Activated CD8-positive, alpha-beta memory T cell treated with anti-CD3 and anti-CD28 coated beads, Interleukin-2, amount 50 U/mL, for 48 hours (primary cell): Measurements from ENCODE around the gene ERBB2.

ENCODE experiments used
- DNase-seq: peaks from one replicate; pipeline ENCODE4 v3.0.0-alpha.2; 2020

The ERBB2 gene

DNA sequence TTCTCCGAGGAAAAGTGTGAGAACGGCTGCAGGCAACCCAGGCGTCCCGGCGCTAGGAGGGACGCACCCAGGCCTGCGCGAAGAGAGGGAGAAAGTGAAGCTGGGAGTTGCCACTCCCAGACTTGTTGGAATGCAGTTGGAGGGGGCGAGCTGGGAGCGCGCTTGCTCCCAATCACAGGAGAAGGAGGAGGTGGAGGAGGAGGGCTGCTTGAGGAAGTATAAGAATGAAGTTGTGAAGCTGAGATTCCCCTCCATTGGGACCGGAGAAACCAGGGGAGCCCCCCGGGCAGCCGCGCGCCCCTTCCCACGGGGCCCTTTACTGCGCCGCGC, at the start of gene ERBB2:
ERBB2 (plus strand) TSS at position 247 of the 330 bp plus-strand sequence. CDS start 175 bp downstream, outside the sequence.
- no peak for DNase-seq

DNA sequence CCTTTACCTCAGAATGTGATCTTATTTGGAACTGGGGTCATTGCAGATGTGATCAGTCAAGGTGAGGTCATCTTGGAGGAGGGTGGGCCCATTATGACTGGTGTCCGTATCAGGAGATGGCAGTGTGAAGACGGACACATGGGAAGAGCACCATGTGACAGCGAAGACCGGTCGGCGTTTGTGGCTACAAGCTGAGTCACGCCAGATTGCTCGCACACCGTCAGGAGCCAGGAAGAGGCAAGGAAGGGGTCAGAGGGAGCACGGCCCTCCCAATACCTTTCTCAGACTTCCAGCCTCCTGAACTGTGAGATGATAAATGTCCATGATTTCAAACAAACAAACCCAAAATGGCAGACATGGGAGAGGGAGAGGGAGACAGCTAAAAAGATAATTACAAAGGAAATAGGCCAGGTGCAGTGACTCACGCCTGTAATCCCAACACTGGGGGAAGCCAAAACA, 49.7 kb upstream of the ERBB2 start:
- no peak for DNase-seq

DNA sequence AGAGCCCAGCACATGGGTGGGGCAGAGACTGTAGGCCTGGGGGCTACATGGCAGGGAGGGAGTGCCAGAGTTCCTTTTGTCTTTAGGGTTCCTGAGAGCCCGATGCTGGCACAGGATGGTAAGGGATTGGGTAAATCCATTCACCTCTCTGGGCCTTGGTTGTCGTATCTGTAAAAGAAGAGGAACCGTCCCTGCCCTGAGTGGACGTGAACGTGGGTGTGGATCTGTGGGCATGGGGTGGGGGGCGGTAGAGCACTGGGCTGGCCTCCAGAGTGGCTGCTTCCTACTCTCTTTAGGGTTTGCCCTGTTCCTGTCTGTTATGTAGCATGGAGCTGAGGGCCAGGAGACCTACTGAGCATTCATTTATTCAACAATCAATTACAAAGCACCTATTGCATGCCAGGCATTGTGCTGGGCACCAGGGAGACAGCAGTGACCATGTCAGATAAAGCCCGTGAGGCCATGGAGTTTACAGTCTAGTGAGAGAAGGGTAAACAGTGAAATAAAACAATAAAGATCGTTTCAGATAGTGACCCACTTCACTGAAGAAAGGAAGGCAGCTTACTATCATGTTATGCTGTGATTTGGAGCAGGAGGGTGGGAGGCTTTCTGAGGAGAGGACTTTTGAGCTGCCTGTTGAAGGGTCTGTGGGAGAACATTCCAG, 47.8 kb upstream of the ERBB2 start:
- no peak for DNase-seq

DNA sequence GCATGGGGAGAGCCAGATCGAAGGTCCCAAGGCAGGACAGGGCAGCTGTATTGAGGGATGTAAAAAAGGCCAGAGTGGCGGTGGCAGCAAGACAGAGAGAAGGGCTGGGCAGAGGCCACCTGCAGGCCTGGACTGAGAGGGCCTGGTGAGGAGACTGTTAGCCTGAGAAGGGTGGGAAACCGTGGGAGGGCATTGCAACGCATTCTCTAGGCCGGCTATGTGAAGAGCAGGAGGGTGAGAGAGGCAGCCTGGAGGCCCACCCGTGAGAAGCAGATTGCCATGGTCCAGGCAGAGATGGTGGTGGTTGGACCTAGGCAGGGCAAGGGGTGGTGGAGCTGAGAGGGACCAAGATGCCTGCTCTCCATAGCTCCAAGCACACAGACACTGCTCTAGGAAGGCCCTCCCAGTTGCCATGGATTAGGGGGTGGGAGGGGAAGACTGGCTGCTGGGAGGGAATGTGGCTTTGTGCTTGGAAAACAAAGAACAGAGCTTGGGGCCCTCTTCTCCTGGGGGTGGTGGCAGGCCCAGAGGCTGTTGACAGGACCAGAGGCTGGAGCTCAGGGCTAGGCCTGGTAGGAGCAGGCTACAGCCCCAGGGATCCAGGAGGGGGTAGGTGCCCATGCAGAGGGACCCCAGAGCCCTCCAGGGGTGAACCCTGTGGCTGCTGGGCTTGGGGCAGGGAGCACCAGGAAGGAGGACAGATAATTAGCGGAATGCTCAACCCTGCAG, 47.1 kb upstream of the ERBB2 start:
- no peak for DNase-seq

DNA sequence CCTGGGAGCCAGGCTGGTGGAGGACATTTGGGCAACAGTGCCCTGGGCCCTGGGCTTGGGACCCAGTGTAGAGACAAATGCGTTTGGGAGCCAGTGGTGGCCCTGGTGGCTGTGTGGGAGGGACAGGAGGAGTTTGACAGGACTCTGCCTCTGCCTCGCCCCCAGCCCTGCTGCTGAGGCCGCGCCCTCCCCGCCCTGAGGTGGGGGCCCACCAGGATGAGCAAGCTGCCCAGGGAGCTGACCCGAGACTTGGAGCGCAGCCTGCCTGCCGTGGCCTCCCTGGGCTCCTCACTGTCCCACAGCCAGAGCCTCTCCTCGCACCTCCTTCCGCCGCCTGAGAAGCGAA, 46.6 kb upstream of the ERBB2 start:
- DNase-seq: no peak

DNA sequence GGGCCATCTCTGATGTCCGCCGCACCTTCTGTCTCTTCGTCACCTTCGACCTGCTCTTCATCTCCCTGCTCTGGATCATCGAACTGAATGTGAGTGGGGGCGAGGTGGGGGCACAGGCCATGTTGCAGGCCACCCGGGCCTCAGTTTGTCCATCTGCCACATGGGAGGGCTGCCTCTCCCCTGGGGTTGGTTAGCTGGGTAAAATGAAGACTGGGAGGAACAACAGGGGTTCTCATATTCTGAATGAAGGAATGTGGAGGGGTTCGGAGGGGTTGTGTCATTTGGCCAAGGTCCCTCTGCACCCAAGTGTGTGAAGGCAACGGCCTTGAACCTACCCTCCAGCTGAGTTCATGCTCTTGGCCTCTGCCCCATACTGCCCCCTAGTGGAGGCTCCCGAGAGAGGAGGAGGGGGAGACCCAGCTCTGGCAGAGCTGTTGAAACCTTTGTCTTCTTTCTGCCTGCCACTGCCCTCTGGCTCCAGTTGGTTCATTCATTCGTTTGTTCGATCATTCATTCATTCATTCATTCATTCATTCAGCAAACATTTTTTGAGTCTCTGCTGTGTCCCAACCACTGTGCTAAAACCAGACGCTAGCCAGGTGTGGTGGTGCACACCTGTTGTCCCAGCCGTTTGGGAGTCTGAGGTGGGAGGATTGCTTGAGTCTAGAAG, 46.1 kb upstream of the ERBB2 start:
- DNase-seq: peak; percentile 97

DNA sequence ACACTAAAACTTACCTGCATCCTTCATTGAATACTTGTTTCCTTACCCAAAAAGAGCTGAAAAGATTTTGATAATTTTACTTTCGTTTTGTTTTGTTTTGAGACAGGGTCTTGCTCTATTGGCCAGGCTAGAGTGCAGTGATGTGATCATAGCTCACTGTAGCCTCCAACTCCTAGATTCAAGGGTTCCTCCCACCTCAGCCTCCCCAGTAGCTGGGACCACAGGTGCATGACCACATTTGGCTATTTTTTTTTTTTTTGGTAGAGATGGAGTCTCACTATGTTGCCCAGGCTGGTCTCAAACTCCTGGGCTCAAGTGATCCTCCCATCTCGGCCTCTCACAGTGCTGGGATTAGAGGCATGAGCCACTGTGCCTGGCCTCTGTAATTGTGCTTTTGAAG, 44.8 kb upstream of the ERBB2 start:
- DNase-seq: no peak

DNA sequence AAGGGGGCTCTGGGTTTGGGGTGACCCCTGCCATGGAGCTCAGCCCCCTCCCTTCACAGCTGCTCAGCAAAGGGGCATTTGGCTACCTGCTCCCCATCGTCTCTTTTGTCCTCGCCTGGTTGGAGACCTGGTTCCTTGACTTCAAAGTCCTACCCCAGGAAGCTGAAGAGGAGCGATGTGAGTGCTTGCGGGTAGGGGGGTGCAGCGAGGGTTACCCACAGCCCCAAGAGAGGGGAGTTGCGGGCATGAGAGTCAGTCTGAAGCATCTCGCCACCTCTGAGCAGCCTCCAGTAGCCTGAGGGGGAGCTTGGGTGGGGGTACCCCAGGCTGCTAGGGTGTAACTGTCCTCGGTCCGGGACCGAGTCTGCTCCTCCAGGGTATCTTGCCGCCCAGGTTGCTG, 41.5 kb upstream of the ERBB2 start:
- DNase-seq: no peak

DNA sequence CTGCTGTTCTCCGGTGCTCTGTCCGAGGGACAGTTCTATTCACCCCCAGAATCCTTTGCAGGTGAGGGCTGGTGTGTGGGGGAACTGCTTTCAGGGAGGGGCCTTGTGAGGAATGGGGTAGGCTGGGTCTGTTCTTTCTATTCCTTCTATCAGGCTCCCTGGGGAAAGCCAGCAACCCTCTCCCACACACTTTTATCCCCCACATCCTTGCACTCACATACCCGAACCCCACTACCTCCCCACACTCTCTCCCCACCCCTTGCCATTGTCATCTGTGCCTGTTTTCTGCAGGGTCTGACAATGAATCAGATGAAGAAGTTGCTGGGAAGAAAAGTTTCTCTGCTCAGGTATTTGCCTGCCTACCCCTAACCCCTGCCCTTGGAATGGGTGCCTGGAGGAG, 41.1 kb upstream of the ERBB2 start:
- no peak for DNase-seq

DNA sequence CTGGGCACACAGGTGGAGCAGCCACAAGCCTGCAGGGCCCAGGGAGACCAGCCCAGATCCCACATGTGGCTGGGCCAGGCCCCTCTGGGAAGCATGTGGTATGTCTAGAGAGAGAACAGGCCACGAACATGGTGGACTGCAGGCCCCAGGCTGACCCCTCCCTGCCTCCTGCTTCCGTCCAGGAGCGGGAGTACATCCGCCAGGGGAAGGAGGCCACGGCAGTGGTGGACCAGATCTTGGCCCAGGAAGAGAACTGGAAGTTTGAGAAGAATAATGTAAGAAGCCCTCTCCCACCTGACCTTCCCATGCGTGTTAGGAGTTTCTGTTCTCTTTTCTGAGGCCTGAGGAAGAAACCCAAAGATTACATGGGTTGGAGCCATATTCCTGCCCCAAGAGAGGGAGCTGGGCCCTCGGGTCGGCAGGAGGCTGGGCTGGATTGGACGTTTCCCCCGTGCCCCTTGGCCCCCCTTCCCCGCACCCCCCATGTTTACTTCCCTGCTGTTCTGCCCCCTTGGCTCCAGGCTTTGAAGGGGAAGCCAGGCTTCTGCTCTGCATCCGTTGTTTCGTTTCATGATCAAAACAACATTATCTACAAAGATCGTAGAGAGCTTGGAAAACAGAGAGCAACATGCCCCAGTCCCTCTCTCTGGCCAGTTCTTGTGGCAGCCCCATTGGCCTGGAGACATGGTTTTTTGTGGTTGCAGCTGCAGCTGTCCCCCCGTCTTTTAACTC, 40.4 kb upstream of the ERBB2 start:
- no peak for DNase-seq

DNA sequence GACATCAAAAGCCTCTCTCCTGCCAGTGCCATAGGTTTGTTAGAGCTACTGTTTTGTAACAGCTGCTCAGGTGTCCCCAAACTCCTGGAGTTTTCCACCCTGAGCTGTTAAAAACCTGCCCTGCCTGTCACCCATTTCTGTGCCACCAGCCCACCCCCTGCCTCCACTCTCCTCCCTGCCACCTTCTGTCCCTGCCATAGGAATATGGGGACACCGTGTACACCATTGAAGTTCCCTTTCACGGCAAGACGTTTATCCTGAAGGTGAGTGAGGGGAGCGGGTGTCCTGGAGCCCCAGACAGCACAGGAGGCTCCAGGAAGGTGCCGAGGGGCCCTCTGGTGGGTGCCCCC, 39.9 kb upstream of the ERBB2 start:
- DNase-seq: no peak

DNA sequence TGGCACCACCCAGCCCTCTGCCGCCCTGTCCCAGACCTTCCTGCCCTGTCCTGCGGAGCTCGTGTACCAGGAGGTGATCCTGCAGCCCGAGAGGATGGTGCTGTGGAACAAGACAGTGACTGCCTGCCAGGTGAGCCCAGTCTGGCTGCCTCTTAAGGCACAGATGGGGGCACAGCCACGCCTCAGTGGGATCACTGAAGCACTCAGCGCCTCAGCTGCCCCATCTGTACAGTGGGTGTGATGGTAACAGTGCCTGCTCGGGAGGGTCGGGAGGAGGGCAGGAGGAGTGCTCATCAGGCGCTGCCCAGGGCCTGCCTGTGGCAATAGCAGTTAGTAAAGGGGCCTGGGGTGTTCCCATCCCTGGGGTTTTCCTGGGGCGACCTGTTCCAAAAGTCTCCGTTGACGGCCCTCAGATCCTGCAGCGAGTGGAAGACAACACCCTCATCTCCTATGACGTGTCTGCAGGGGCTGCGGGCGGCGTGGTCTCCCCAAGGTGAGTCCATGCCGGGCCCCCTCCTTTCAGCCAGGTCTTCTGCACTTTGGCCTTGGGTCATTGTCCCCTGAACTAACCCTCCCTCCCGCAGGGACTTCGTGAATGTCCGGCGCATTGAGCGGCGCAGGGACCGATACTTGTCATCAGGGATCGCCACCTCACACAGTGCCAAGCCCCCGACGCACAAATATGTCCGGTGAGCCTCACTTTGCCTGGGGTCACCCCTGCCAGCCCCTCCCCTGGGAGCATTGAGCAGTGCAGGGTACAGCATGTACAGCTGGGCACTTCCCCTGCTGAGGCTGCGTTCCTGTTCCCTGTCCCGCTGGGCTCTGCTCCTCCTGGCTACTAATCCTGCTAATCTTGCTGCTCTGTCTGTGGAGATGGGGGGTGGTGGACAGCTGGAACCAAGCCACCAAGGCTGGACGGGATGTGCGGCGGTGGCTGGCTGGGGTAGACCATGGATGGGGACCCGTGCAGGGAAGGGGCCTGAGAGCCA, 39.2 kb upstream of the ERBB2 start:
- DNase-seq: no peak

DNA sequence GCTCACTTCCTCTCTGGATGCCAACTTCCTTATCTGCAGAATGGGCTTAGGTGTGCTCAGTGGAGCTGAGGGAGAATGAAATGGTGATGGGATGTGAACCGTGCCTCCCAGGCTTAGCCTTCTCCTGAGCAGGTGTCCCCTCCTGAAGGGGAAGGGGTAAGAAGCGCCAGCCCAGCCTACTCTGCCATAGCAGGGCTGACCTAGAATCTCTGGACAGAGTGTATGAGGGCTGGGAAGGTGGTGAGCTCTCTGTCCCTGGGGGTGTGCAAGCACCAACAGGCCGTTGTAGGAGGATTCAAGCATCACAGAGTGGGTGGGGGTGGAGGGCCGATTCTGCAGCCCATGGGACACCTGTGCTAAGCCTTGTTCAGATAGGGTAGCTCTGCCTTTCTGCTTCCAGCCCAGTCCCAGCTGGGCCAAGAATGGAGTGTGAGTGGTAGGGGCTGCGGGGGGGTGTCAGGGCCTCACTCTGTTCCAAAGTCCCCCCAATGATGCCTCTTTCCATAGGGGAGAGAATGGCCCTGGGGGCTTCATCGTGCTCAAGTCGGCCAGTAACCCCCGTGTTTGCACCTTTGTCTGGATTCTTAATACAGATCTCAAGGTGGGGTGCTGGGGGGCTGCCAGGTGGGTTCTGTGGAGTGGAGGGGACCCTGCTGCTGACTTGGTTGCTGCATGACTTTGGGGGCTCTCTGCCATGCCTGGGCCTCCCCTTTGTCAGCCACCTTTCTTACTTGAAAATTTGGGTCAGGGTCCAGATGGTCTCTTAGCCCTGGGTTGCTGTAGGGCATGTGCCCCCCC, 37.9 kb upstream of the ERBB2 start:
- DNase-seq: no peak

DNA sequence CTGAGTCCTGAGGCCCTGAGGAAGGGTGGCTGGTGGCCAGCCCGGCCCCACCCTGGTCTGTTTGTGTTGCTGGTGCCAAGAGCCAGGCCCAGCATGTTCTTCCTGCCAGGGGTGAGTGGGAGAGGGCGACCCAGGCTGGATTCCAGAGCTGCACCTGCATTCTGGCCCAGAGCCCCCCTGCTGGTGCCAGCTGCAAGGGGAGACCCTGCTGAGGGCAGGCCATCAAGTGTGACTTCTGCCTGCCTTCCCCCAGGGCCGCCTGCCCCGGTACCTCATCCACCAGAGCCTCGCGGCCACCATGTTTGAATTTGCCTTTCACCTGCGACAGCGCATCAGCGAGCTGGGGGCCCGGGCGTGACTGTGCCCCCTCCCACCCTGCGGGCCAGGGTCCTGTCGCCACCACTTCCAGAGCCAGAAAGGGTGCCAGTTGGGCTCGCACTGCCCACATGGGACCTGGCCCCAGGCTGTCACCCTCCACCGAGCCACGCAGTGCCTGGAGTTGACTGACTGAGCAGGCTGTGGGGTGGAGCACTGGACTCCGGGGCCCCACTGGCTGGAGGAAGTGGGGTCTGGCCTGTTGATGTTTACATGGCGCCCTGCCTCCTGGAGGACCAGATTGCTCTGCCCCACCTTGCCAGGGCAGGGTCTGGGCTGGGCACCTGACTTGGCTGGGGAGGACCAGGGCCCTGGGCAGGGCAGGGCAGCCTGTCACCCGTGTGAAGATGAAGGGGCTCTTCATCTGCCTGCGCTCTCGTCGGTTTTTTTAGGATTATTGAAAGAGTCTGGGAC, 37.1 kb upstream of the ERBB2 start:
- DNase-seq: no peak

DNA sequence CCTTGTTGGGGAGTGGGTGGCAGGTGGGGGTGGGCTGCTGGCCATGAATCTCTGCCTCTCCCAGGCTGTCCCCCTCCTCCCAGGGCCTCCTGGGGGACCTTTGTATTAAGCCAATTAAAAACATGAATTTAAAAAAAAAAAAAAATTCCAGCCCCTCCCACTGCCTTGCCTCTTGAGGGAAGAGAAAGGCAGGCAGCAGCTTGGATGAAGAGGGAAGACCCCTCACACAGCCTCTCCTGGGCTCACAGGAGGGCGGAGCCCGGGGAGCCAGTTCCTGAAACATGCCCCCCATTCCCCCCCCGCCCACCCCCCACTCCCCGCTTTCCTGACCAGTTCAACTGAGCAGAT, 36.5 kb upstream of the ERBB2 start:
- no peak for DNase-seq

DNA sequence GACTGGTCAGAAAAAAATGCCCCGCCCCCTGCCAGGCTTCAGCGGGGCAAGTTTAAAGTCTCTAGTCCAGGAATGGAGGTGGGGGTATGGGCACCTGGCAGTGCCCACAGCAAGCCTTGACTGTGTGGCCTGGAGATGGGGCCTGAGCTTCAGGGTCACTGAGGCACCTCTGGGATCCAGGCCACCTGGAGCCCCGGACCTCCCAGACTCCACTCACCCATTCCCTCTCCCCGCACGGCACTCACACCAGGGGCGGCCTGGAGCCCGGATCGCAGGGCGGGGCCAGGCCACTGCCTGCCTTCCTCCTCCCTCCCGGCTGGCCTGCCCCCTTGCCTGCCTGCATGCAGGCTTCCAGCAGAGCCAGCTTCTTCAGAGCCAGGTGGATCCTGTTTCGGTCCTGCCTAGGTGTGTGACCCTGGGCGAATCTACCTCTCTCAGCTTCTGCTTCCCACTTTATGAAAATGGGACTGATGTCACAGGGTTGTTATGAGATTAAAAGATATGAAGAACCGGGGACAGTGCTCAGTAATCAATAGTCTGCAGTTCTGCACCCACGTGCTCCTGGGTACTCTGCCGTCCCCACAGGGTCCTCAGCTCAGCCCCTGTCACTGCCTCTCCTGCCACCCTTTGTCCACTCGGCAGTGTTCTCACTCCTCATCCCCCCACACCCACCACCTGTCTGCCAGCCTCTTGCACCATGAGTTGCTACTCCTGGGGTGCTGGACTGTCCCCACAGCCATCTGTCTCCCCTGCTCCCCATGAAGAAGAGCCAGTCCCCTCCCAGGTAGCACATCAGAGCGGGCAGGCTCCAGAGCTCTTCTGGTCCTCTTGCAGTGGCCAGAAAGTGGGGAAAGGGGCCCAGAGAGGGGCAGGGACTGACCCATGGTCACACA, 35.9 kb upstream of the ERBB2 start:
- no peak for DNase-seq

DNA sequence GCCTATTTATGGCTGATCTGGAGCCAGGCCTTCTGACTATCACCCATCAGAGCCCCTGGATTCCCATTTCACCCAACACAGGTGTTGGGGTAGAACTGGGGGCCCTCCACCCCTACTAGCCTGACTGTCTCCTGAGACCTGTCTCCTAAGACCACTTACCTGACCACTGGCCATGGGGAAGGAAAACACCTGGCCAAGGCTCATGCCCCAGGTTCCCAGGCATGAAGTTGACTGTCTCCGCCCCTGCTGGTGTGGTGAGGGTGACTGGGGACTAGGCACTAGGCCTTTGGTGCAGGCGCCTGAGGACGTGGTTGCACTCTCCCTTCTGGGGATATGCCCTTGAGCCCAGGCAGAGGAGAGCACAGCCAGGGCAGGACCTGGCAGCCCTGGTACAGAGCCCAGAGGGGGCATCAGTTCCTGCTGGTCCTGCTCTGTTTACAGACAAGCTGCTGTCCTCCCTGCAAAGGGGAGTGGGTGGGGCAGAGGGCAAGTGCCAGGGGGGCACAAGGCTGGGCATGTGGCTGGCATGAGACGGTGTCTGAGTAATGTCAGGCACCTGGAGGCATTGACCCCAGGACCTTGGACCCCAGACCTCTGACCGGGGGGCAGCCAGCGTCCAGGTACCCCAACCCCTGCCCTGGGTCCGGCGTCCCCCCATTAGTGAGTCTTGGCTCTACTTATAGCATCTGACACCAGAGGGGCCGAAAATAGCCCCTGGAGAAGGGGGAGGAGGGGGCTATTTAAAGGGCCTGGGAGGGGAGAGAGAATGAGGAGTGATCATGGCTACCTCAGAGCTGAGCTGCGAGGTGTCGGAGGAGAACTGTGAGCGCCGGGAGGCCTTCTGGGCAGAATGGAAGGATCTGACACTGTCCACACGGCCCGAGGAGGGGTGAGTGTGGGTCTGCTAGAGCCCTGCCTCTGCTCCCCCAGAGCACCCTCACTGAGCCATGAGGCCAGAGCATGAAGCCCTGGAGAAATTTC, 35.0 kb upstream of the ERBB2 start, which contains the start of gene TCAP:
TCAP (plus strand) TSS at position 769 of the 981 bp plus-strand sequence; CDS start at position 780, 11 bp downstream.
- no peak for DNase-seq

DNA sequence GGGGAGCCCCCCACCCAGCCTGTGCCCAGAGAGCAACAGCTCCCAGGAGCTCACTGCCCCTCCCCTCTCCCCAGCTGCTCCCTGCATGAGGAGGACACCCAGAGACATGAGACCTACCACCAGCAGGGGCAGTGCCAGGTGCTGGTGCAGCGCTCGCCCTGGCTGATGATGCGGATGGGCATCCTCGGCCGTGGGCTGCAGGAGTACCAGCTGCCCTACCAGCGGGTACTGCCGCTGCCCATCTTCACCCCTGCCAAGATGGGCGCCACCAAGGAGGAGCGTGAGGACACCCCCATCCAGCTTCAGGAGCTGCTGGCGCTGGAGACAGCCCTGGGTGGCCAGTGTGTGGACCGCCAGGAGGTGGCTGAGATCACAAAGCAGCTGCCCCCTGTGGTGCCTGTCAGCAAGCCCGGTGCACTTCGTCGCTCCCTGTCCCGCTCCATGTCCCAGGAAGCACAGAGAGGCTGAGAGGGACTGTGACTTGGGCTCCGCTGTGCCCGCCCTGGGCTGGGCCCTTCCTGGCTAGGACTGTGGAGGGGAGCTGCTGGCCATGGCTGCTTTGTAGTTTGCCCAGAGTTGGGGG, 34.1 kb upstream of the ERBB2 start:
- DNase-seq: no peak
